A549 (cell line): ENCODE data around the gene LYST. TPM values are rescaled to one million over a fixed set of nuclear protein-coding genes. Genes with fewer than 3 reads are reported as not detected.

Experiments
- ATAC-seq, 2 experiments: fragments of 200-7000 bp in 1 of 2; fragments of >200 bp in 1 of 2; cut with Nextera tagmentation in 1 of 2; cut with Tn5 transposase in 1 of 2; 3 replicates each; pipeline versions ENCODE4 v1.8.0 to v1.9.1; 2018 to 2020; ENCODE audit warnings: mild to moderate bottlenecking in 1 of 2, moderate library complexity in 1 of 2
- CTCF ChIA-PET: fragments of 300-600 bp; sonication (Branson Sonifier 250); formaldehyde crosslinking; extraction: SDS; loops from one replicate; lab custom pipeline; 2021; ENCODE audit warnings: antibody characterized with exemption, inconsistent platforms; lab: Yijun Ruan, JAX
- POLR2A ChIA-PET: fragments of 350-600 bp; formaldehyde crosslinking; extraction: SDS; loops from one replicate; lab custom pipeline; 2021; ENCODE audit warnings: antibody characterized with exemption, inconsistent platforms; lab: Yijun Ruan, JAX
- DNase-seq, 2 experiments: peaks; one replicate each; pipeline versions ENCODE4 v3.0.0 to v3.0.0-alpha.2; 2011 to 2016; ENCODE audit warnings: low read depth in 1 of 2, low spot score in 1 of 2
- FAIRE-seq: peaks from 2 replicates; lab custom pipeline; 2011; peaks lifted over from hg19 to GRCh38; lab: Jason Lieb, UNC
- H3K27ac ChIP-seq, 2 experiments: fragments of >200 bp; sonication (Bioruptor Twin); formaldehyde crosslinking; 3 replicates each; pipeline ENCODE4 v1.5.1; 2016 to 2017
- H3K4me1 ChIP-seq: fragments of >200 bp; sonication (Bioruptor Twin); formaldehyde crosslinking; 3 replicates; pipeline ENCODE4 v1.6.1; 2016
- H3K4me2 ChIP-seq: fragments of >200 bp; sonication (Bioruptor Twin); formaldehyde crosslinking; 3 replicates; pipeline ENCODE4 v1.6.1; 2016
- H3K4me3 ChIP-seq: fragments of >200 bp; sonication (Bioruptor Twin); formaldehyde crosslinking; 3 replicates; pipeline ENCODE4 v1.5.1; 2016
- H3K9me3 ChIP-seq: fragments of >200 bp; sonication (Bioruptor Twin); formaldehyde crosslinking; 3 replicates; pipeline ENCODE4 v1.6.1; 2016
- CEBPB ChIP-seq, 2 experiments: fragments of >200 bp in 1 of 2; sonication (Bioruptor Twin) in 1 of 2; formaldehyde crosslinking in 1 of 2; IDR thresholded peaks; 2 replicates each; pipeline ENCODE4 v1.6.1; 2012 to 2016
- CHD2 ChIP-seq: fragments of 150-350 bp; IDR thresholded peaks from 2 replicates; pipeline ENCODE4 v1.6.1; 2014; ENCODE audit warnings: low read length; ENCODE audit not compliant: partially characterized antibody
- EHF ChIP-seq: fragments of 250-450 bp; sonication (Bioruptor Pico); IDR thresholded peaks from 2 replicates; pipeline ENCODE4 v1.5.0; 2020; ENCODE audit warnings: mild to moderate bottlenecking
- FOSB ChIP-seq: fragments of 250-450 bp; sonication (Bioruptor Pico); IDR thresholded peaks from 2 replicates; pipeline ENCODE4 v1.5.0; 2020; ENCODE audit warnings: mild to moderate bottlenecking, moderate library complexity
- HEYL ChIP-seq: fragments of 250-450 bp; sonication (Bioruptor Pico); IDR thresholded peaks from 2 replicates; pipeline ENCODE4 v1.8.0; 2021; ENCODE audit warnings: mild to moderate bottlenecking, moderate library complexity
- HOXB13 ChIP-seq: fragments of 250-450 bp; sonication (Bioruptor Pico); IDR thresholded peaks from 2 replicates; pipeline ENCODE4 v1.5.0; 2020; ENCODE audit warnings: low read depth, mild to moderate bottlenecking, moderate library complexity
- JUNB ChIP-seq: fragments of >200 bp; sonication (Bioruptor Twin); formaldehyde crosslinking; IDR thresholded peaks from 2 replicates; pipeline ENCODE4 v1.6.1; 2016
- MYC ChIP-seq: IDR thresholded peaks from 2 replicates; pipeline ENCODE4 v1.6.1; 2012; ENCODE audit warnings: mild to moderate bottlenecking, inconsistent platforms, low read length, improper control_type of control experiment, borderline replicate concordance
- NPAS2 ChIP-seq: fragments of 250-450 bp; sonication (Bioruptor Pico); IDR thresholded peaks from 2 replicates; pipeline ENCODE4 v1.8.0; 2022; ENCODE audit warnings: mild to moderate bottlenecking, moderate library complexity, borderline replicate concordance
- NR3C1 ChIP-seq: fragments of >200 bp; sonication (Bioruptor Twin); formaldehyde crosslinking; IDR thresholded peaks from 3 replicates; pipeline ENCODE4 v1.6.1; 2017
- POLR2A ChIP-seq: IDR thresholded peaks from 2 replicates; pipeline ENCODE4 v1.6.1; 2012; ENCODE audit warnings: mild to moderate bottlenecking, low read length
- RAD21 ChIP-seq, 2 experiments: fragments of >200 bp in 1 of 2; sonication (Bioruptor Twin) in 1 of 2; formaldehyde crosslinking in 1 of 2; IDR thresholded peaks in 1 of 2; conservative IDR thresholded peaks in 1 of 2; 2 replicates in 1 of 2; 3 replicates in 1 of 2; pipeline ENCODE4 v1.6.1; 2012 to 2018; ENCODE audit warnings: inconsistent platforms in 1 of 2
- RCOR1 ChIP-seq: fragments of 150-350 bp; IDR thresholded peaks from 2 replicates; pipeline ENCODE4 v1.6.1; 2014; ENCODE audit warnings: antibody characterized with exemption, low read length, low read depth
- RFX5 ChIP-seq: fragments of 450-650 bp; IDR thresholded peaks from 2 replicates; pipeline ENCODE4 v1.7.1; 2014; ENCODE audit warnings: antibody characterized with exemption, mild to moderate bottlenecking, moderate library complexity
- SMC3 ChIP-seq: fragments of >200 bp; sonication (Bioruptor Twin); formaldehyde crosslinking; IDR thresholded peaks from 3 replicates; pipeline ENCODE4 v1.6.1; 2018; ENCODE audit warnings: inconsistent platforms
- SREBF2 ChIP-seq: fragments of 450-650 bp; IDR thresholded peaks from 2 replicates; pipeline ENCODE4 v1.6.1; 2014; ENCODE audit warnings: mild to moderate bottlenecking, moderate library complexity
- TFCP2L1 ChIP-seq: fragments of 250-450 bp; sonication (Bioruptor Pico); IDR thresholded peaks from 2 replicates; pipeline ENCODE4 v1.5.0; 2021; ENCODE audit warnings: mild to moderate bottlenecking
- TP53 ChIP-seq: fragments of 250-450 bp; sonication (Bioruptor Pico); IDR thresholded peaks from 2 replicates; pipeline ENCODE4 v1.5.0; 2021; ENCODE audit warnings: mild to moderate bottlenecking, moderate library complexity
- ZC3H11A ChIP-seq: fragments of 450-650 bp; IDR thresholded peaks from 2 replicates; pipeline ENCODE4 v1.6.1; 2014; ENCODE audit warnings: antibody characterized with exemption, mild to moderate bottlenecking
- ZFP36 ChIP-seq: fragments of 450-650 bp; IDR thresholded peaks from 2 replicates; pipeline ENCODE4 v1.6.1; 2014; ENCODE audit warnings: borderline replicate concordance; ENCODE audit not compliant: partially characterized antibody
- ZNF302 ChIP-seq: fragments of 250-450 bp; sonication (Bioruptor Pico); IDR thresholded peaks from 2 replicates; pipeline ENCODE4 v1.9.0; 2021; ENCODE audit warnings: inconsistent platforms, mild to moderate bottlenecking, moderate library complexity
- WGBS: methylation state at CpG from one replicate; pipeline ENCODE4 v1.1.6; 2017; ENCODE audit errors: missing lambda C conversion rate; 5-methylcytosine and 5-hydroxymethylcytosine counted together
- polyA plus RNA-seq, 4 experiments: library from polyadenylated mRNA; depleted of rRNA in 3 of 4; stranded (reverse); fragments of >200 nt; fragmentation: RNase III in 1 of 4; extraction: RNeasy Plus Mini Kit Qiagen cat#74134 plus additional on column Dnase treatment in 1 of 4; gene quantifications; 2 replicates in 3 of 4; 3 replicates in 1 of 4; pipeline ENCODE4 v1.2.3, GENCODE V29; 2011 to 2017
- TF ChIP-seq, protein P1 (sequence below): IDR thresholded peaks from 2 replicates; pipeline ENCODE4 v1.6.1; 2012; ENCODE audit warnings: low read depth, borderline replicate concordance
- TF ChIP-seq, protein P2 (sequence below): fragments of 250-450 bp; sonication (Bioruptor Pico); IDR thresholded peaks from 2 replicates; pipeline ENCODE4 v1.5.0; 2021; ENCODE audit warnings: mild to moderate bottlenecking, moderate library complexity, borderline replicate concordance
- TF ChIP-seq, protein P3 (sequence below): fragments of >200 bp; sonication (Bioruptor Twin); formaldehyde crosslinking; IDR thresholded peaks from 2 replicates; pipeline ENCODE4 v1.6.1; 2016
- TF ChIP-seq, protein P4 (sequence below): IDR thresholded peaks from 2 replicates; pipeline ENCODE4 v1.6.1; 2012
- TF ChIP-seq, protein P5 (sequence below): fragments of 450-650 bp; IDR thresholded peaks from 2 replicates; pipeline ENCODE4 v1.6.1; 2014; ENCODE audit warnings: antibody characterized with exemption
- TF ChIP-seq, protein P6 (sequence below): fragments of 250-450 bp; sonication (Bioruptor Pico); IDR thresholded peaks from 2 replicates; pipeline ENCODE4 v1.5.0; 2020; ENCODE audit warnings: low read depth, mild to moderate bottlenecking, moderate library complexity

LYST gene
- polyA plus RNA-seq, 2 of the 4 experiments (the other 2 are of a cell fraction) = 2.5 to 9.4 TPM

DNA sequence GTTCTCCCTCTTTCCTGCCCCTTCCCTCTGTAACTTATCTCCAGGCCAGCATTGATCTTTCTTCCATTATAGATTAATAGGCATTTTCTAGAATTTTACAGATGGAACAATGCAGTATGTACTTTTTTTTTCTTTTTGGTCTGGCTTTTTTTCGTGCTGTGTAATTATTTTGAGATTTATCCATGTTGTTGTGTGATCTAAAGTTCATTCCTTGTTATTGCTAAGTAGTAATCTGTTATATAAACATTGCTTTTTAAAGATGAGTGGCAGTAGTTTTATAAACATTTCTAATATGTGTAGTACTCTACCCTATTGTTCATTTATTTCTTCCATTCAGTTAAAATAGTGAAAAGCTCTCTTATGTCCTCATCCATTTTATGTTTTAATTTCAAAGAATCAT is 5.9 kb downstream of the LYST start:
- no peaks in the 10 kb centered on the region for H3K9me3 ChIP-seq
- no peak overlapping the region for H3K4me2 ChIP-seq
- no peak for TF ChIP-seq ZC3H11A
- no peak for TF ChIP-seq CHD2
- TF ChIP-seq, protein P1, sequence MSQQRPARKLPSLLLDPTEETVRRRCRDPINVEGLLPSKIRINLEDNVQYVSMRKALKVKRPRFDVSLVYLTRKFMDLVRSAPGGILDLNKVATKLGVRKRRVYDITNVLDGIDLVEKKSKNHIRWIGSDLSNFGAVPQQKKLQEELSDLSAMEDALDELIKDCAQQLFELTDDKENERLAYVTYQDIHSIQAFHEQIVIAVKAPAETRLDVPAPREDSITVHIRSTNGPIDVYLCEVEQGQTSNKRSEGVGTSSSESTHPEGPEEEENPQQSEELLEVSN = no peak
- TF ChIP-seq TP53 (CRISPR knock-in tag) = no peak
- TF ChIP-seq, protein P2, sequence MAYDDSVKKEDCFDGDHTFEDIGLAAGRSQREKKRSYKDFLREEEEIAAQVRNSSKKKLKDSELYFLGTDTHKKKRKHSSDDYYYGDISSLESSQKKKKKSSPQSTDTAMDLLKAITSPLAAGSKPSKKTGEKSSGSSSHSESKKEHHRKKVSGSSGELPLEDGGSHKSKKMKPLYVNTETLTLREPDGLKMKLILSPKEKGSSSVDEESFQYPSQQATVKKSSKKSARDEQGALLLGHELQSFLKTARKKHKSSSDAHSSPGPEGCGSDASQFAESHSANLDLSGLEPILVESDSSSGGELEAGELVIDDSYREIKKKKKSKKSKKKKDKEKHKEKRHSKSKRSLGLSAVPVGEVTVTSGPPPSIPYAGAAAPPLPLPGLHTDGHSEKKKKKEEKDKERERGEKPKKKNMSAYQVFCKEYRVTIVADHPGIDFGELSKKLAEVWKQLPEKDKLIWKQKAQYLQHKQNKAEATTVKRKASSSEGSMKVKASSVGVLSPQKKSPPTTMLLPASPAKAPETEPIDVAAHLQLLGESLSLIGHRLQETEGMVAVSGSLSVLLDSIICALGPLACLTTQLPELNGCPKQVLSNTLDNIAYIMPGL (CRISPR knock-in tag) = no peak
- TF ChIP-seq, protein P3, sequence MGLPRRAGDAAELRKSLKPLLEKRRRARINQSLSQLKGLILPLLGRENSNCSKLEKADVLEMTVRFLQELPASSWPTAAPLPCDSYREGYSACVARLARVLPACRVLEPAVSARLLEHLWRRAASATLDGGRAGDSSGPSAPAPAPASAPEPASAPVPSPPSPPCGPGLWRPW = no peak
- TF ChIP-seq, protein P4, sequence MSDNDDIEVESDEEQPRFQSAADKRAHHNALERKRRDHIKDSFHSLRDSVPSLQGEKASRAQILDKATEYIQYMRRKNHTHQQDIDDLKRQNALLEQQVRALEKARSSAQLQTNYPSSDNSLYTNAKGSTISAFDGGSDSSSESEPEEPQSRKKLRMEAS = no peak
- no peak for TF ChIP-seq RAD21 (conservative IDR thresholded peaks at IDR 0.05 in 1 of 2, IDR thresholded peaks at IDR 0.05 in 1 of 2)
- TF ChIP-seq SMC3 = no peak
- TF ChIP-seq HOXB13 (CRISPR knock-in tag) = no peak
- TF ChIP-seq NR3C1 = no peak
- TF ChIP-seq EHF (CRISPR knock-in tag) = no peak
- no peak for TF ChIP-seq POLR2A
- peaks cover 15% of the 10 kb centered on the region; the same call in 2 of the 3 replicates for H3K4me1 ChIP-seq
- 50% methylated on average over 1 of the region's 1 CpG for WGBS
- ChIA-PET POLR2A (no interaction called here), CTCF (interaction anchor here (1.4 kb wide), 1 partner anchor 111 kb away, joined by 6 read pairs; no protein-coding TSS in a partner anchor)
- FAIRE-seq = peak; percentile 18
- H3K4me3 ChIP-seq = no peak overlapping the region
- DNase-seq = no peak
- H3K27ac ChIP-seq = no peak overlapping the region
- ATAC-seq = no peak

DNA sequence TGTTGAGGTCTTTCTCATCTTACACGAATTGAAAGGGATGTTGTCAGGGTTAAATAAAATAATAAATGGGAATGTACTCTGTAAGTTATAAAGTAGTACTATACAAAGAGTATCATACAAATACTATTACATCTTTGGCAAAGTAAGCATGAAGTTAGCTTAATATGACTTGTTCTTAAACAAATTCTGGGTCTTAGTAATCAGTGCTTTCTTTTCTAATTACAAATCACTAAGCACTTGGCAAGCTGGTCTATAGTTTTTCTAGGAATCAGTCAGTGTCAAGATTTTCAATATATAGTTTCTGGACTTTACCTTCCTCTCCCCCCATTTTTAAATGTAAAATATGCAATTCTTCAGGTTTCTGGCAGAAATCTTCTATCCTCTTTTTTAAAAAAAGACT is 6.9 kb downstream of the LYST start:
- FAIRE-seq = no peak
- CTCF ChIA-PET = interaction anchor here (1.5 kb wide), 1 partner anchor 112 kb away, joined by 5 read pairs; no protein-coding TSS in a partner anchor
- TF ChIP-seq TFCP2L1 (CRISPR knock-in tag) = no peak
- TF ChIP-seq JUNB = no peak
- no peak for TF ChIP-seq CEBPB (IDR thresholded peaks at IDR 0.05)
- TF ChIP-seq, protein P5, sequence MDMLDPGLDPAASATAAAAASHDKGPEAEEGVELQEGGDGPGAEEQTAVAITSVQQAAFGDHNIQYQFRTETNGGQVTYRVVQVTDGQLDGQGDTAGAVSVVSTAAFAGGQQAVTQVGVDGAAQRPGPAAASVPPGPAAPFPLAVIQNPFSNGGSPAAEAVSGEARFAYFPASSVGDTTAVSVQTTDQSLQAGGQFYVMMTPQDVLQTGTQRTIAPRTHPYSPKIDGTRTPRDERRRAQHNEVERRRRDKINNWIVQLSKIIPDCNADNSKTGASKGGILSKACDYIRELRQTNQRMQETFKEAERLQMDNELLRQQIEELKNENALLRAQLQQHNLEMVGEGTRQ = no peak
- TF ChIP-seq NPAS2 (CRISPR knock-in tag) = no peak
- no peak for TF ChIP-seq SREBF2
- peaks cover 11% of the 10 kb centered on the region; the same call in 2 of the 3 replicates for H3K4me1 ChIP-seq
- no peak for DNase-seq
- ATAC-seq = no peak
- WGBS = 55% methylated on average over 1 of the region's 1 CpG
- POLR2A ChIA-PET = no interaction called here
- no peak overlapping the region for H3K4me3 ChIP-seq
- no peaks in the 10 kb centered on the region for H3K9me3 ChIP-seq
- no peak overlapping the region for H3K27ac ChIP-seq
- no peak overlapping the region for H3K4me2 ChIP-seq

DNA sequence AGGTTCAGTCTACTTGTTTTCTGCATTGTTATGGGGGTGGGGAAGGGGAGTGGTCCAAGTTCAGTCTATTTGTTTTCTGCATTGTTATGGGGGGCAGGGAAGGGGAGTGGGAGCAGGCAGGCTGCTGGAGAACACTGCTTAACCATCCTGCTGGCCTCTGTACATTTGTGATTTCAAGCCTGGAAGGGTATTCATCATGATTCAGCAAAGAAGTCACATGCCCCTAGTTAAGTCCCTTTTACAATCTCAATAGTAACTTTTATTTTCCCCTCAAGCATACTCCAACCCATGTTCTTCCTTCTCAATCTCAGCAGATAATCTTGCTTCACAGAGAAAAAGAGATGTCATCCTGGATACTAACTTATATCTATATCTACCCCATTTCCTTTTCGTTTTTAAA is 7.9 kb downstream of the LYST start:
- ATAC-seq (no peak), DNase-seq (peak in 1 of 2 experiments; percentile 24), FAIRE-seq (no peak)
- TF ChIP-seq, protein P5 = no peak
- TF ChIP-seq, protein P6, sequence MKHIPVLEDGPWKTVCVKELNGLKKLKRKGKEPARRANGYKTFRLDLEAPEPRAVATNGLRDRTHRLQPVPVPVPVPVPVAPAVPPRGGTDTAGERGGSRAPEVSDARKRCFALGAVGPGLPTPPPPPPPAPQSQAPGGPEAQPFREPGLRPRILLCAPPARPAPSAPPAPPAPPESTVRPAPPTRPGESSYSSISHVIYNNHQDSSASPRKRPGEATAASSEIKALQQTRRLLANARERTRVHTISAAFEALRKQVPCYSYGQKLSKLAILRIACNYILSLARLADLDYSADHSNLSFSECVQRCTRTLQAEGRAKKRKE = no peak
- TF ChIP-seq HEYL (CRISPR knock-in tag) = no peak
- TF ChIP-seq MYC = no peak
- TF ChIP-seq RFX5 = no peak
- TF ChIP-seq RAD21 (conservative IDR thresholded peaks at IDR 0.05 in 1 of 2, IDR thresholded peaks at IDR 0.05 in 1 of 2) = no peak
- no peak for TF ChIP-seq ZFP36
- TF ChIP-seq FOSB = no peak
- no peak for TF ChIP-seq JUNB
- no peak for TF ChIP-seq RCOR1
- no peak for TF ChIP-seq ZNF302 (CRISPR knock-in tag)
- CTCF ChIA-PET = interaction anchor here (0.7 to 2.2 kb wide), 4 partner anchors 7 to 453 kb away, joined by 3 to 13 read pairs (median 4); no protein-coding TSS in a partner anchor
- Histone ChIP-seq H3K9me3 (no peaks in the 10 kb centered on the region), H3K4me2 (peak overlapping the region; percentile 1; the same call in 1 of the 3 replicates), H3K27ac (peak overlapping the region in 1 of 2 experiments; percentile 63; a peak in 2 of 6 replicates), H3K4me1 (peaks cover 11% of the 10 kb centered on the region; the same call in 2 of the 3 replicates), H3K4me3 (no peak overlapping the region)
- POLR2A ChIA-PET = no interaction called here
- 91% methylated on average over 1 of the region's 1 CpG for WGBS
